Measurements from ENCODE around the gene FBXL22. TPM values are rescaled to one million over a fixed set of nuclear protein-coding genes. Genes with fewer than 3 reads are reported as not detected.

FBXL22 gene
- total RNA-seq, 2 experiments from 2014 or later, result 0.28 to 1.0 TPM

DNA sequence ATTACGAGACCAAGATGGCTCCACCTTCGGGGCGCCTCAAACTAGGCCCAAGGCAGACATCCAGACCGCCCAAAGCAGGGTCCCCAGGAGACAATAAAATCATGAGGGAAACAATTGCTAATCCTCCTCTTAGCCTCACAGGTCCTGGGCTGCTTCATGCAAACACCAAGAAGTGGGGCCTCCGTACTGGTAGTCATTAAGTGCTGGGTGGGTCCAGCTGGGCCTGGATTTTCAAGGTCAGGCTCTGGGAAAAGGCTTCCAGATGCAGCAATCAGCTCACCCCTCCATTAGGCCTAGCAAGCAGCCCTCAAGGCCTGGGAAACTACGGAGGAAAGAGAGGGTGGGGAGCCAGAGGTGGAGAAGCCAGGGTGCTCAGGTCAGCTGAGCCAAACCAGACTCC lies 634 bp downstream of the FBXL22 start:
- H3K36me3 Mint-ChIP-seq (ENCODE audit: low read depth), result peaks cover 25% of the 10 kb centered on the region
- no peaks in the 10 kb centered on the region for H3K9me3 Mint-ChIP-seq
- POLR2A ChIA-PET, result interaction anchor here (1.2 to 1.5 kb wide), 3 partner anchors 12 to 495 kb away, joined by 3 to 5 read pairs (median 3); partner anchors contain the start of gene CIAO2A
- no peak overlapping the region for H3K27ac Mint-ChIP-seq
- H3K4me3 Mint-ChIP-seq, result no peak overlapping the region
- no peaks in the 10 kb centered on the region for H3K27me3 Mint-ChIP-seq
- no peak for DNase-seq
- CTCF ChIA-PET, result interaction anchor here (1.4 to 4.5 kb wide), 5 partner anchors 12 to 470 kb away, joined by 3 to 31 read pairs (median 4); partner anchors contain the start of gene USP3
- H3K4me1 Mint-ChIP-seq, result peaks cover 68% of the 10 kb centered on the region

DNA sequence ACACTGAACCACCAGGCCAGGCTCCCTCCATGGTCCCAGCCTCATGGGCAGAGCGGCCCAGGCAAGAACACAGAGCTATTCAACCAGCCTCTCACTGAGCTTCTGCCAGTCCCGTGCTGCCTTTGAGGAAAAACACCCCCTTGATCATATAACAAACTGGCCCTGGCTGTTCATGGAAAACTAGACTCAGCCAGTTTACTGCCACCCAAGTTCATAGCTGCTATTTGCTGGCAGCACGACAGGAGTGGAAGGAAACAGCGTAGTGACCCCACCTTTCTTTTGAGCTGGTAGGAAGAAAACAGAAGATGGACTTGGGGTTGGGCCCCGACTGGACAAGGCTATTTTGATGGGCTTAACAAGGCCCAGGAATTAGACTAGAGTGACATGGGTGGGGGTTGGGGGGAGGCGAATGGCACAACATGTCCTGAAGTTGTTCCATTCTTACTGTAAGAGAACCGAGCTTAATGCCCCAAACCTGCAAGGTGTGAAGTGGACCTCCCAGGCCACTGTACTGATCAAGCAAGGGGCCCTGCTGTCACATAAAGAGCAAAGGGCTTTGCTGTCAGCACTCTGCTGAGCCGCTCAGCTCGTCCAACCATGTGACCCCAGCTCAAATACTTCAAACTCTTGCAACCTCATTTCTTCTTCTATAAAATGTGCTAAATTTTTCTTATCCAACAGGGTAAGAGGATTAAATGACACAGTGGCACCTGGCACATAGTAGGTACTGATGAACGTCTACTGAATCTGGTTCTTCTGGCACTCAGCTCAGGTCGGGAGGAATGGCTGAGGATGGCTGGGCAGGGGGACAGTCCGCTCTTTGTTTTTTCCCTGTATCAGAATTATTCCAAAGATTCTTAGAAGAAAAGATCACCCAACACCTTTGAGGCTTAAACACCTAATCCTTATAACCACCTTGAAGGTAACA lies 1.6 kb downstream of the FBXL22 start:
- POLR2A ChIA-PET, result interaction anchor here (1.0 to 4.3 kb wide), 11 partner anchors 9 to 495 kb away, joined by 3 to 54 read pairs (median 5); partner anchors contain the start of genes CIAO2A, HERC1 and USP3
- DNase-seq, result no peak
- Mint-ChIP-seq H3K27ac (peak overlapping the region; percentile 9), H3K27me3 (no peaks in the 10 kb centered on the region), H3K9me3 (no peaks in the 10 kb centered on the region), H3K4me1 (peaks cover 61% of the 10 kb centered on the region), H3K4me3 (no peak overlapping the region), H3K36me3 (ENCODE audit: low read depth) (peaks cover 15% of the 10 kb centered on the region)
- CTCF ChIA-PET, result interaction anchor here (0.7 to 4.5 kb wide), 19 partner anchors 8 to 495 kb away, joined by 3 to 32 read pairs (median 4); partner anchors contain the start of genes CIAO2A and USP3

DNA sequence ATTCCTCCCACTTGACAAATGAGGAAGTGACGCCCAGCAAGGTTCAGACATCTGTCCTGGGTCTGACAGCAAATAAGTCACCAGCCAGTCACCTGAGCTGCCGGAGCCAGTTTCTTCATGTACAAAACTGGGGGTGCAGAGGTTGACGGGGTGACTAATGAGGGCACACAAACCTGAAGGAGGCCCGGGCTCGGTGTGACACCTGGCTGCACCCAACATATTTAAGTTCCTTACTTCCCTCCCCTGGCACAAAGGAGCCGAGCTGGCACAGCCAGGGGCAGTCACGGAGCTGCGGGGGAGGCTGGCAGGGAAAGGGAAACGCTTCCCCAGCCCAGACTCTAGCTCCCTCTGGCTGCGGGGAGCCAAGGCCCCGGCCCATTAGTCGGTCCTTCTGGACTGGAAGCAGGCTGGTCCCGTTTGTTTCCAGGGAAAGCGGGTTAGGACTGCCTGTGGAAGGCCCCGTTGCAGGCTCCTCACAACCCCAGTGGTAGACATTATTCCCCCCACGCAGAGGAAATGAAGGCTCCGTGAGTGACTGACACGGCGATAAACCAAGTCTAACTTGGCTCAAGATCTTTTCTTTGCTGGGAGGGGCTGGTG lies 2.3 kb downstream of the FBXL22 start:
- Mint-ChIP-seq H3K36me3 (ENCODE audit: low read depth) (peaks cover 8% of the 10 kb centered on the region), H3K9me3 (no peaks in the 10 kb centered on the region), H3K27ac (peak overlapping the region; percentile 66), H3K4me1 (peaks cover 58% of the 10 kb centered on the region), H3K27me3 (no peaks in the 10 kb centered on the region), H3K4me3 (peak overlapping the region; percentile 77)
- ChIA-PET CTCF (interaction anchor here (0.8 to 4.5 kb wide), 16 partner anchors 10 to 494 kb away, joined by 3 to 32 read pairs (median 4); partner anchors contain the start of genes CIAO2A and USP3), POLR2A (interaction anchor here (1.0 to 4.3 kb wide), 12 partner anchors 10 to 494 kb away, joined by 3 to 54 read pairs (median 6); partner anchors contain the start of genes CIAO2A, HERC1 and USP3)
- DNase-seq, result peak; percentile 47

DNA sequence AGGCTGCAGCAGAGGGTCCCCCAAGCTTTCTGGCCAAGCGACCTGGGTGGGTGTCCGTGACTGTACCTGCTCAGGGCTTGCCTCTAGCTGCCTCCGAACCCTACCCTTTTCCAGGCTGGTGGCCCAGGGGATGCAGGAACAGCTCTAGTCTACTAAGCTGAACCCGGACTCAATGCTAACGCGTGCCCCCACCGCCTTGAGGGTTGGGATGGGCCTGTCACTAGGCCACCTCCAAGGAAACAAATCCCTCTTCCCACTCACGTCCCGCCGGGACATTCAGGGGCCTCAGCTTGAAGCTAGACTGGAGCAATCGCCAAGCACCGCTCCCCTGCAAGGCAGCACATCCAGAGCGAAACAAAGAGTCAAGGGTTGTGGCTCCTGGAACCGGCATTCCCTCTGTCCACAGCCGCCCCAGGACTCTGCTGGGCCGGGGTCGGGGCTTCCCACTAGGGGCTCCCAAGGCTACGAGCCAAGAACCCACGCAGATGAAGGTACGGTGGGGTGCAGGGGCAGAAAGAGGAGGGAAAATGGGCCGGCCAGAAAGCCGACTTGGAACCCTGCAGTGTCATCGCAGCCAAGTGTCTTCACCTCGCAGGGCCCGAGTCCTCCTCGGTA lies 2.9 kb downstream of the FBXL22 start:
- no peaks in the 10 kb centered on the region for H3K9me3 Mint-ChIP-seq
- H3K27me3 Mint-ChIP-seq, result no peaks in the 10 kb centered on the region
- ChIA-PET CTCF (interaction anchor here (0.8 to 4.5 kb wide), 15 partner anchors 10 to 494 kb away, joined by 3 to 32 read pairs (median 4); partner anchors contain the start of genes CIAO2A and USP3), POLR2A (interaction anchor here (0.6 to 4.3 kb wide), 19 partner anchors 10 to 563 kb away, joined by 3 to 54 read pairs (median 5); partner anchors contain the start of genes CIAO2A, HERC1, PPIB and USP3)
- peak overlapping the region; percentile 66 for H3K27ac Mint-ChIP-seq
- peak; percentile 34 for DNase-seq
- H3K36me3 Mint-ChIP-seq (ENCODE audit: low read depth), result peaks cover 2% of the 10 kb centered on the region
- peaks cover 56% of the 10 kb centered on the region for H3K4me1 Mint-ChIP-seq
- peak overlapping the region; percentile 77 for H3K4me3 Mint-ChIP-seq

DNA sequence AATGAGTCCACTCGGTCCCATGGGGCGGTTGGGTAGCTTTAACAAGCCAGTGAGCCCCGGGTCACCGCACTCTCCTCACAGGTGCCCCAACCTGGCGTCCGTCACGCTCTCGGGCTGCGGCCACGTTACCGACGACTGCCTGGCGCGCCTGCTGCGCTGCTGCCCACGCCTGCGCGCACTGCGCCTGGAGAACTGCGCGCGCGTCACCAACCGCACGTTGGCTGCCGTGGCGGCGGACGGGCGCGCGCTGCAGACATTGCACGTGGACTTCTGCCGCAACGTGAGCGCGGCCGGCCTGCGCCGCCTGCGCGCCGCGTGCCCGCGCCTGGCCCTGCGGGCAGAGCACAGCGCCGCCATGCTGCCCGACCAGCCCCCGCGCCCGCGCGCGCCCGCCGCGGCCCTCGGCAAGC lies 3.4 kb downstream of the FBXL22 start:
- Mint-ChIP-seq H3K36me3 (ENCODE audit: low read depth) (no peaks in the 10 kb centered on the region), H3K4me3 (peak overlapping the region; percentile 89), H3K9me3 (no peaks in the 10 kb centered on the region), H3K4me1 (peaks cover 56% of the 10 kb centered on the region), H3K27ac (peak overlapping the region; percentile 87), H3K27me3 (no peaks in the 10 kb centered on the region)
- CTCF ChIA-PET, result interaction anchor here (0.8 to 4.5 kb wide), 10 partner anchors 10 to 493 kb away, joined by 3 to 32 read pairs (median 6); partner anchors contain the start of genes CIAO2A and USP3
- POLR2A ChIA-PET, result interaction anchor here (0.6 to 4.3 kb wide), 16 partner anchors 10 to 562 kb away, joined by 3 to 54 read pairs (median 5); partner anchors contain the start of genes CIAO2A, HERC1, PPIB and USP3
- DNase-seq, result peak; percentile 91

DNA sequence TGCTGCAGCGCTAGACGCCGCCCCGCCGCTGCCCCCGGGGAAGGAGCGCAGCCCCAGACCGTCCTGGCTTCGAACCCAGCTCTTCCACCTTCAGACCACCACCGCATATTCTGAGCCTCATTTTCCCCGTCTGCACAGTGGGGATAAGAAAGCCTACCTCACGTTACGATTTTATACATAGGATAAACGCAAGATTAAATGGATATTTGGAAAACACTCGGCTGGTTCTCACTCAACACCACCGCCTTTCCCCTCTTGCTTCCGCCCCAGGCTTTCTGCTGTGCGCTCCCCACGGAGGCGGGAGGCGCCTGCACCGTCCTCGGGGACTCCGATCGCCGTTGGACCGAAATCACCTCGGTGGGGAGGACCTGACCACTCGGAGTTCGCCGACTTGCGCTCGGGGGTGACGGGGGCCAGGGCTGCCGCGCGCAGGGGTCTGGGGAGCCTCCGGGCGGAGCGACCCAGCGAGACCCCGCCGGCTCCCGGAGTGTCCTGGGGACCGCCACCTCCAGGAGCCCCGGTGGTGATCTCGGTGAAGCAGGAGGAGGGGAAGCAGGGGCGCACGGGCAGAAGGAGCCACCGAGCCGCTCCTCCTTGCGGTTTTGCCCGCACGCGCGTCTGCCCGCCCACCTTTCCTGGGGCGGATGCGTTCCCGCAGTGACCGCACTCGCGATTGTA lies 4.0 kb downstream of the FBXL22 start:
- H3K36me3 Mint-ChIP-seq (ENCODE audit: low read depth), result no peaks in the 10 kb centered on the region
- H3K27ac Mint-ChIP-seq, result peak overlapping the region; percentile 87
- no peaks in the 10 kb centered on the region for H3K27me3 Mint-ChIP-seq
- H3K4me1 Mint-ChIP-seq, result peaks cover 56% of the 10 kb centered on the region
- peak overlapping the region; percentile 89 for H3K4me3 Mint-ChIP-seq
- POLR2A ChIA-PET, result interaction anchor here (0.7 to 4.3 kb wide), 15 partner anchors 9 to 562 kb away, joined by 3 to 54 read pairs (median 5); partner anchors contain the start of genes CIAO2A, HERC1, PPIB and USP3
- peak; percentile 70 for DNase-seq
- CTCF ChIA-PET, result interaction anchor here (1.0 to 4.5 kb wide), 10 partner anchors 10 to 467 kb away, joined by 3 to 32 read pairs (median 8); partner anchors contain the start of gene USP3
- H3K9me3 Mint-ChIP-seq, result no peaks in the 10 kb centered on the region

DNA sequence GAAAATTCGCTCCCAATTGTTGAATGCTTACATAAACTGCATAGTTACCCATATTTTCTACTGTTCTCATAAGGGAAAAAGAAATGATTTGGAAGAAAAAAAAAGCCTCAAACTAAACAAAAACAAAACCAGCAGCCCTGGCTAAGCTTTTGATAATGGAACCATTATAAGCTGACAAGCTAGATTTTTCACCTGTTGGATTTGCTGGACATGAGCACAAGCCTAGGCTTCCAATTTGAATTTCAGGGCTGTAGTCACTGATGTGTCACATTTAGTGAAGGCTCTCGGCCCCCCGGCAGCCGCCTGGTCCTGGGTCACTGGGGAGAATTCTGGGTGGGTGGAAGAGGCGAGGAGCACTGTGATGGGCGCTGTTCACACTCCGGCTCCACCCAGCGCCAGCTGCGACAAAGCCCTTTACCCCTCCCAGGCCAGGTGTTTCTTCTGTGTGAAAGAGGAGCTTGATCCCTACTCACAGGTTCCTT lies 4.6 kb downstream of the FBXL22 start:
- H3K4me1 Mint-ChIP-seq, result peaks cover 59% of the 10 kb centered on the region
- no peaks in the 10 kb centered on the region for H3K9me3 Mint-ChIP-seq
- DNase-seq, result no peak
- ChIA-PET POLR2A (interaction anchor here (0.6 to 4.3 kb wide), 7 partner anchors 9 to 124 kb away, joined by 3 to 54 read pairs (median 3); partner anchors contain the start of gene USP3), CTCF (interaction anchor here (0.7 to 4.5 kb wide), 8 partner anchors 9 to 466 kb away, joined by 3 to 32 read pairs (median 6); partner anchors contain the start of gene USP3)
- H3K4me3 Mint-ChIP-seq, result peak overlapping the region; percentile 89
- peaks cover 2% of the 10 kb centered on the region for H3K36me3 Mint-ChIP-seq (ENCODE audit: low read depth)
- no peaks in the 10 kb centered on the region for H3K27me3 Mint-ChIP-seq
- H3K27ac Mint-ChIP-seq, result peak overlapping the region; percentile 74

DNA sequence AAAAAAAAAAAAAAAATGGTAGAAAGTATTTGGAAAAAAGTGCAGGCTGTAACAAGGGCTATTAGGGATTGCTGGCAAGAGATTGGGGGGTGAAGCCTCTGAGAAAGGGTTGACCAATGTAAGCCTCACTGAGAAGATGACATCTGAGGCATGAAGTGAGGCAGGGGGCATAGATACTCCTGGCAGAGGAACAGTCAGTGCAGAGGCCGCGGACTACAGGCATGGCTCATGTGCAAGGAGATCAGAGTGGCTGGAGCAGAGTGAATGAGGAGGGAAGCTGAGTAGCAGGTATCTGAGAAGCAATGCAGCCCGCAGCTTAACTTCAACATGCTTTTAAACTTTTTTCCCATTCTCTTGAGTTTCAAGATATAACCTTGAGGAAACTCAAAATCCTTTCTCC lies 5.4 kb downstream of the FBXL22 start:
- Mint-ChIP-seq H3K9me3 (no peaks in the 10 kb centered on the region), H3K27me3 (no peaks in the 10 kb centered on the region), H3K4me1 (peaks cover 58% of the 10 kb centered on the region), H3K27ac (no peak overlapping the region), H3K36me3 (ENCODE audit: low read depth) (peaks cover 4% of the 10 kb centered on the region), H3K4me3 (peak overlapping the region; percentile 35)
- ChIA-PET POLR2A (interaction anchor here (1.0 to 4.3 kb wide), 5 partner anchors 8 to 123 kb away, joined by 3 to 54 read pairs (median 3); partner anchors contain the start of gene USP3), CTCF (interaction anchor here (0.7 to 4.5 kb wide), 6 partner anchors 8 to 465 kb away, joined by 3 to 32 read pairs (median 7); partner anchors contain the start of gene USP3)
- DNase-seq, result no peak

DNA sequence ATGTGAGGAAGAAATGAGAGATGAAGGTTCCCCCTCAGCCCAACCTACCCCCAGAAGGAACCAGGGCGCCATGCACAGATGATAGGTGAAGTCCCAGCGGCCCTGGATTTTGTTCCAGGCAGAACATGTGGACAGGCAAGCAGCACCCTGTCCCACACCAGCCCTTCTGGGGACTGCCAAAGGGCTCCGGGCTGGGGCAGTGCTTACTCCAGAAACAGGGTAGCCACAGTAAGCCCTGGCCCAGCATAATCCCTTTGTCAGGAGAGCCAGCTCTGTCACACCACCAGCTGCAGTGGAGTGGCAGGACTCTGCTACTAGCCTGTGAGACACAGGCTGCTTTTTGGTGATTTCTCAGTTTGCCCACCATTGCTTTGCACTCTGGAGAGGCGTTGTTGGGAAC lies 6.3 kb downstream of the FBXL22 start:
- no peak for DNase-seq
- Mint-ChIP-seq H3K9me3 (no peaks in the 10 kb centered on the region), H3K36me3 (ENCODE audit: low read depth) (peaks cover 12% of the 10 kb centered on the region), H3K27me3 (no peaks in the 10 kb centered on the region), H3K27ac (no peak overlapping the region), H3K4me1 (peaks cover 60% of the 10 kb centered on the region), H3K4me3 (no peak overlapping the region)
- POLR2A ChIA-PET, result interaction anchor here (1.1 kb wide), 1 partner anchor 20 kb away, joined by 3 read pairs; no protein-coding TSS in a partner anchor
- CTCF ChIA-PET, result interaction anchor here (1.0 to 1.9 kb wide), 2 partner anchors 137 to 144 kb away, joined by 3 to 6 read pairs; no protein-coding TSS in a partner anchor

DNA sequence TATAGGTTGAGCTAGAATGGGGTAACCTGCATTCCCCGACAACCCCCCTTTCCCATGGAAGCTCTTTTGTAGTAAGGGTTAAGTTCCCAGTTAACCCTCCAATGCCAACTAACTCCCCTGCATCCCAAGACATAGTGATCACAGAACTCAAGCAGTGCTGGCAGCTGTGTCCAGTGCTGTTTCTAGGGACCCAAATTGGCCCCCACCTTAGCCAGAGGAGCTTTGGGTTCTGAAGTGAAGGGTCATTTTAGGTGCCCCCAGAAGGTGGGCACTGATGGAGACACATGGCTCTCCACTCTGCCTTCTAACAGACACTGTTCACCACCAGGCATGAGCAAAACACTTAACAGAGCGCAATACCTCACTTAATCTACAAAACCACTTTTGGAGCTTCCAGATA lies 7.1 kb downstream of the FBXL22 start:
- Mint-ChIP-seq H3K9me3 (no peaks in the 10 kb centered on the region), H3K4me1 (peaks cover 61% of the 10 kb centered on the region), H3K27ac (no peak overlapping the region), H3K4me3 (no peak overlapping the region), H3K36me3 (ENCODE audit: low read depth) (peaks cover 16% of the 10 kb centered on the region), H3K27me3 (no peaks in the 10 kb centered on the region)
- no peak for DNase-seq
- POLR2A ChIA-PET, result interaction anchor here (0.8 to 1.2 kb wide), 3 partner anchors 20 to 492 kb away, joined by 3 to 4 read pairs (median 3); partner anchors contain the start of gene SNX1
- CTCF ChIA-PET, result interaction anchor here (1.0 to 1.9 kb wide), 4 partner anchors 138 to 464 kb away, joined by 3 to 6 read pairs (median 4); no protein-coding TSS in a partner anchor

DNA sequence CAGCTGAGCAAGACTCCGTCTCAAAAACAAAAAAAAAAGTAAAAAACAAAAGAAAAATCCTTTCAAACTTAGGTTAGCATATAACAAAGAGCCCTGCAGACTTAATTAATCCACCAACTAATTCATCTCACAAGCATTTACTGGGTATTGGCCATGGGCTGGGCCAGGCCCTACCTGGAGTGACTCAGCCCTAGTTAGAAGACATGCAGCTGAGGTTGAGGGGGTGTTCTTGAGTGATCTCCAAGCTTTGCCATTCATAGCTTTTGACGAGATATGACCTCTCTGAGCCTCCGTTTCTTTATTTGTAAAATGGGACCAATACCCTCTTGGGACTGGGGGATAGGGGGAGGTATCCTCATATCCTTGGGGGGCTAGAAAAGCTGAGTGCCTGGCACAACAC lies 7.8 kb downstream of the FBXL22 start:
- no peak for DNase-seq
- Mint-ChIP-seq H3K4me1 (peaks cover 63% of the 10 kb centered on the region), H3K36me3 (ENCODE audit: low read depth) (peaks cover 17% of the 10 kb centered on the region), H3K4me3 (no peak overlapping the region), H3K27me3 (no peaks in the 10 kb centered on the region), H3K27ac (peak overlapping the region; percentile 90), H3K9me3 (no peaks in the 10 kb centered on the region)
- ChIA-PET POLR2A (interaction anchor here (0.8 to 1.4 kb wide), 3 partner anchors 101 to 491 kb away, joined by 3 to 5 read pairs (median 4); partner anchors contain the start of genes SNX1 and USP3), CTCF (interaction anchor here (1.1 to 1.9 kb wide), 4 partner anchors 138 to 463 kb away, joined by 3 to 6 read pairs (median 4); no protein-coding TSS in a partner anchor)

All from activated CD4-positive, alpha-beta memory T cell treated with anti-CD3 and anti-CD28 coated beads, Interleukin-2, amount 10 ng/mL, durations not matched to agents 7 days and 5 days (primary cell).